NCI-H82 treated with DMSO at 0.1 percent for 48 hours (cell line): ENCODE measurements around the gene TWIST2.

Source experiments
- DNase-seq: peaks from one replicate; lab custom pipeline; 2025; ENCODE audit not compliant: unreplicated experiment; lab: John Stamatoyannopoulos, UW

TWIST2 gene

DNA sequence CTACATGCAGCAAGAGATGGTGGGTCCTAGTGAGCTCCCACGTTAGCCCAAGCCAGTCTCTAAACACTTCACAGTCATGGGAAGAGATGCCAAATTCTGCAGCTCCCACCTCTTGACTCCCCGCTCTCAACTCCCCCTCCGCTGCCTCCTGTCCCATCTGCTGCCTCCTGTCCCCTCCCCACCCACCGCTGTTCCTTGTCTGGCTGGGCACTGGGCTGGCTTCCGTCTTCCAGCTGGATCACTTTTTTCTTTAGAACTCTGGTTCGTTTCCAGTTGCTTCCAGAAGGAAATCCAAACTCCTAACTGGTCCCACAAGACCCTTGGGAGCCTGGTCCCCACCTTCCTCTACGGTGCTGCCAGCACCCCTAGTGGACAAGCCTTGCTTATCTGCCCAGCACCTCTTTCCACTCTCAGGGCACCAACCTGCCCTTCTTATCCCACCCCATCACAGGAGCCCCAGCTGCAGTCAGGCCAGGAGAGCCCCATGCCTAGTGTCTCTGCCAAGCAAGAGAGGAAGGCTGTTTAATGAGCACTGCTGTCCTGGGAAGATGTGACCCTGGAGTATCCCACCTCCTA lies 12.1 kb upstream of the TWIST2 start:
- DNase-seq = no peak

DNA sequence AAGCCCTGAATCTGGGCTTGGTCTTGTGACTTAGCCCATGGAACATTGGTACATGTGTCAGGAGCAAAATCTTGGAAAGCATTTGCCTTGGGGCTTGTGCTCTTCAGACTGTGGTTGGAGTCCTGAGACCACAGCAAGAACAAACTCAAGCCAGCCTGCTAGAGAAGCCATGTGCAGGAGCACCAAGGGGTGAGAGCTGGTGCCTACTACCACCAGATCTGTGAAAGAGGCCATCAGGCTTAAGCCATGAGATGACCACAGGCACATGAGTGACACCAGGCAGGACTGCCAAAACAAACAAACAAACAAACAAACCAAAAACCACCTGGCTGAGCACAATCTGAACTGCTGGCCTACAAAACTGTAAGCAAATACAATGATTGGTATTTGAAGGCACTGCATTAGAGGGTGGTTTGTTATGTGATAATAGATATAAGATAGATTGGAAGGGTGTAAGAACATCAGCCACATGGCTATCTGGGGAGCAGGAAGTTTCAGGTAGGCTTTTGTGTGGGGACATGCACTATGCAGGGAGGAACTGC lies 9.0 kb upstream of the TWIST2 start:
- no peak for DNase-seq

DNA sequence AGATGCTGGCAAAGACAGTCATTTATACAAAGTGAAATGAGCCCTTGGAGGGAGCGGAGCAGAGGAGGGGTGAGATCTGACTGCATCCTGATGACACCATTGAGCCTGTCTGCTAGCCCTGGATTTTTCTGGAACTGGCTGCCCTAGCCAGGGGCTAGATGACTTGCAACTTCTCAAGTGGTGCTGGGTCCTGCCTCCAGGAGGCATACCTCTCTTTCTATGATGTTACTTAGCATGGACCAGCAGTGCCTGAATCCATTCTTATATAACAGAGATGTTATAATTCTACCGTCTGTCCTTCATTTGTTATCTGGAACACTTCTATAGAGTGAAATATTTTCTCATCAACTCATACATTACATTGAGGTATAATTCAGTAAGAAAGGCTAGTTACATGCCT lies 8.5 kb upstream of the TWIST2 start:
- DNase-seq = no peak

- no peak for DNase-seq
Measured at GRCh38 chr2:238841542-238842164, 6.2 kb upstream of the TWIST2 start.

DNA sequence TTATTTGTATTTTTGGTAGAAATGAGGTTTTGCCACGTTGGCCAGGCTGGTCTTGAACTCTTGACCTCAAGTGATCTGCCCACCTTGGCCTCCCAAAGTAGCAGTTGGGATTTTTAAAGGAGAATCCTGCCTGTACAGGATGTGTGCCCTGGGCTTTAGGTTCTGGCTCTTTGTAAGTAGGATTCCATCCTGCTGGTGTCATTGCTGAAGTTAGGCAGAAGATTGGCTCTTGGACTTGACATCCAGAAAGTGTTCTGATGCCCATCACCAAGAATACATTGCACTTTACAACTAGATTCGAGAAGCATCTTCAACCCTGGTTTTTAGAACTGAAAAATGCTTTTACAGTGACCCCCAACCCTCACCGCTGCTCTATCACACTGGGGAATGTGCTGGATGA lies 4.4 kb upstream of the TWIST2 start:
- no peak for DNase-seq

- no peak for DNase-seq
Measured at GRCh38 chr2:238845583-238846377, 2.1 kb upstream of the TWIST2 start.

DNA sequence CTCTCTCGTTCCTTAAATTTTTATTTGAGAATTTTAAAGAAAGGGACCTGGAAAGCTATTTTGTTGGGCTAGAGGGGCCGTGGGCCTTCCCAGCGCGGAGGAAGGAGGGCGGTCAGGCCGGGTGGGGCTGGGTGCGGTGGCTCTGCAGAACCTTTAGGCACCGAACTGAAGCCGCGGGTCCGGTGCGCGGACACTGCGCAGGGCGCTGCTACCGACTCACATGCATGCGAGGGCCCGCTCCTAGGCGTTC lies 1.6 kb upstream of the TWIST2 start:
- no peak for DNase-seq

GRCh38 chr2:238846628-238847418 lies 1.1 kb upstream of the TWIST2 start:
- no peak for DNase-seq

DNA sequence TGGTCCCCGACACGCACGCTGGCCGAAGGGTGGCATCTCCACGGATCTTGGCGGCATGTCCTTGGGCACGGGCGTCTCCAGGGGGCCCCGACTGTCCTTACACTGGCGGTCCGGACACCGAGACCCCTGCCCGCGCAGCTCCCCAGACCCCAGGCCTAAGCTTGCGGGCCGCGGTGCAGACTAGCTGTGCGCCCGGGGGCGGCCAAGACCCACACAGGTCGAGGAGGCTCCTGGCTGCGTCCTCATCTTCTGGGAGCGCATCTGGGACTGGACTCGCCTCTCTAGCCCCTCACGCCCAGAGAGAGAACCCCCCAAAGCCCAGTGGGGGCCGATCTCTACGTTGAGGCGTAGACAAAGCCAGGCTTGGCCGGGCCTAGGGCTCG lies 475 bp upstream of the TWIST2 start:
- no peak for DNase-seq

- no peak for DNase-seq
Measured at GRCh38 chr2:238848691-238848975, 748 bp downstream of the TWIST2 start.

GRCh38 chr2:238848976-238849853 lies 1.3 kb downstream of the TWIST2 start:
- DNase-seq = no peak

- DNase-seq = no peak
Measured at GRCh38 chr2:238850091-238850490, 2.2 kb downstream of the TWIST2 start.

- DNase-seq = no peak
Measured at GRCh38 chr2:238851026-238851425, 3.1 kb downstream of the TWIST2 start.

- DNase-seq = no peak
Measured at GRCh38 chr2:238851761-238852160, 3.9 kb downstream of the TWIST2 start.

- no peak for DNase-seq
Measured at GRCh38 chr2:238852206-238852869, 4.5 kb downstream of the TWIST2 start.

- DNase-seq = no peak
Measured at GRCh38 chr2:238853218-238853617, 5.3 kb downstream of the TWIST2 start.

DNA sequence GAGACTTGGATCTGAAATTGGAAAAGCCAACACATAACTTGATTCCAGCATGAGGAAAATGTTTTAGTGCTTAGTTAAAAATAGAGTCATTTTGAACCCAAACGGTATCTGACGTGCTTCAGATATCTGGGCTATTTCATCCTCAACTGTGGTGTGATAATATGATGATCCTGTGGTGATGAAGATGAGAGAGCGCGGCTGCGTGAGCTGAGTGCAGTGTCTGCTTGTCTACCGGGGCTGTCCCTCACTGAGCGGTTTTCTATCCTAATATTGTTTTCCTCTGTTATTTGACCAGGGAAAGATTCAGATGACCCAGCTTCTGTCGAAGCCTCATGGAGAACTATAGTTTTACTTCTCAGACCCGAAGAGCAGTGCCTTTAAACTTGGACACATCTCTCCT lies 5.8 kb downstream of the TWIST2 start:
- no peak for DNase-seq

DNA sequence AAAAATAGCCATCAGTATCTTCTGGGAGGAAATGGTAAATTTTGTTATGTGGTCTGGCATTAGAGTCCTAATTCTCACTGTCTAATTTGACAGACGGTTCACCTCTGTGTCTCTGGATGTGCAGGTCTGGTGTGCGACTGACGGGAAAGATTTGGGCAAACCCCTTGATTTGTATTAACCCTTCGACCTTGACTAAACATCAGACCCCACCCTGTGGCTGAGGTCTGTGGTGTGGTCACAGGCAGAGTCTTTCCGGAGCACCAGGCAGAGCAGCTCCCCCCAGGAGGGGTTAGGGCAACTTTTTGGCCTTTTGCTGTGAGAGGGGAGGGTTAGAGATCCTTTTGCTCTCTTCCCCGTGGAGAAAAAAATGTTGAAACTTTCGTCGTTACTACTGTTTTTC lies 6.4 kb downstream of the TWIST2 start:
- no peak for DNase-seq

DNA sequence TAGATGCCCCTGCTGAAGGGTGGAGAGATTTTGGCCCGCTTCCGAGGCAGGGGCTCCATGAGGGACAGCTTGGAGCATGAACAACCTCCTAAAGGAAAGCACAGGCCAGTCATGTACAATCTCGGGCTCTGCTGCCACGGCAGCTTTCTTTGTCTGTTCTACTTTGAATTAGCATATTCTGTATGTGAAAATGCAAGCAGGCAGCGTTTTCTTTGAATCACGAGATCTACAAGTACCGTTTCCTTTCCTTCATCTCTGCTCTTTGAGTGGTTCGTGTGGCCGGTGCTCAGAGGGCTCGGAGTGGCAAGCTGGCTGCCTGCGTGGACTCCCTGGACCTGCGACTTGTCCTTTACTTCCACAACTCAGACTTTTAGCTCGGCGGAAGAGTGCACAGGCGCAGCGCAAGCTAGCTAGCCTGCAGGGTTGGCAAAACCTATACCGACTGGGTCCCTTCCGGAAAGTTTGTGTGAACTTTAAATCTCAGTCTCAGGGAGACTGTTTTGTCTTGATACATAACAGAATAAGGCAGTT lies 6.9 kb downstream of the TWIST2 start:
- DNase-seq = no peak

GRCh38 chr2:238855299-238855698 lies 7.4 kb downstream of the TWIST2 start:
- DNase-seq = no peak
